SK-N-SH treated with all-trans-retinoic acid at 6 μM for 48 hours (cell line): Measurements from ENCODE around the gene PLIN1.

Experiments used
- ARNTL ChIP-seq: fragments of 450-650 bp; formaldehyde crosslinking; IDR thresholded peaks from 2 replicates; pipeline ENCODE4 v1.5.0; 2020; ENCODE audit warnings: low read depth, mild to moderate bottlenecking, moderate library complexity, borderline replicate concordance
- CSRNP3 ChIP-seq: fragments of 250-450 bp; sonication (Bioruptor Pico); IDR thresholded peaks from 2 replicates; pipeline ENCODE4 v1.5.1; 2021; ENCODE audit warnings: mild to moderate bottlenecking, moderate library complexity
- GLIS3 ChIP-seq: fragments of 250-450 bp; sonication (Bioruptor Pico); IDR thresholded peaks from 2 replicates; pipeline ENCODE4 v1.5.0; 2020; ENCODE audit warnings: mild to moderate bottlenecking, moderate library complexity
- ISL1 ChIP-seq: fragments of 250-450 bp; sonication (Bioruptor Pico); IDR thresholded peaks from 2 replicates; pipeline ENCODE4 v2.1.2; 2022; ENCODE audit warnings: mild to moderate bottlenecking, moderate library complexity
- OSR1 ChIP-seq: fragments of 250-450 bp; sonication (Bioruptor Pico); IDR thresholded peaks from 2 replicates; pipeline ENCODE4 v1.8.0; 2022; ENCODE audit warnings: moderate library complexity, mild to moderate bottlenecking, inconsistent platforms
- PATZ1 ChIP-seq: fragments of 250-450 bp; sonication (Bioruptor Pico); IDR thresholded peaks from 2 replicates; pipeline ENCODE4 v1.8.0; 2020; ENCODE audit warnings: mild to moderate bottlenecking, moderate library complexity, borderline replicate concordance
- PPARA ChIP-seq: fragments of 250-450 bp; sonication (Bioruptor Pico); IDR thresholded peaks from 2 replicates; pipeline ENCODE4 v1.5.0; 2020; ENCODE audit warnings: mild to moderate bottlenecking, borderline replicate concordance
- SNAI2 ChIP-seq: fragments of 250-450 bp; sonication (Bioruptor Pico); IDR thresholded peaks from 2 replicates; pipeline ENCODE4 v1.5.0; 2020; ENCODE audit warnings: mild to moderate bottlenecking, moderate library complexity
- TOX ChIP-seq: fragments of 250-450 bp; sonication (Bioruptor Pico); IDR thresholded peaks from 2 replicates; pipeline ENCODE4 v1.8.0; 2021; ENCODE audit warnings: mild to moderate bottlenecking, moderate library complexity, borderline replicate concordance
- TSHZ2 ChIP-seq: fragments of 250-450 bp; sonication (Bioruptor Pico); IDR thresholded peaks from 2 replicates; pipeline ENCODE4 v1.5.0; 2020; ENCODE audit warnings: mild to moderate bottlenecking, moderate library complexity
- ZFP3 ChIP-seq: fragments of 250-450 bp; sonication (Bioruptor Pico); IDR thresholded peaks from 2 replicates; pipeline ENCODE4 v1.5.0; 2020; ENCODE audit warnings: mild to moderate bottlenecking, moderate library complexity
- ZFP30 ChIP-seq: fragments of 450-650 bp; formaldehyde crosslinking; IDR thresholded peaks from 2 replicates; pipeline ENCODE4 v1.5.0; 2022; ENCODE audit warnings: mild to moderate bottlenecking, moderate library complexity
- ZNF70 ChIP-seq: fragments of 450-650 bp; formaldehyde crosslinking; IDR thresholded peaks from 2 replicates; pipeline ENCODE4 v1.5.0; 2020; ENCODE audit warnings: mild to moderate bottlenecking, moderate library complexity
- ZNF8 ChIP-seq: fragments of 450-650 bp; formaldehyde crosslinking; IDR thresholded peaks from 2 replicates; pipeline ENCODE4 v1.5.0; 2020; ENCODE audit warnings: mild to moderate bottlenecking, moderate library complexity

GRCh38 chr15:89633585-89633984 is 45.6 kb downstream of the PLIN1 start:
- TF ChIP-seq PPARA (CRISPR knock-in tag) (no peak), PATZ1 (CRISPR knock-in tag) (no peak), OSR1 (CRISPR knock-in tag) (no peak), ISL1 (CRISPR knock-in tag) (no peak), GLIS3 (no peak), CSRNP3 (CRISPR knock-in tag) (no peak), TSHZ2 (no peak), ZFP3 (no peak), ZNF70 (no peak), SNAI2 (CRISPR knock-in tag) (no peak), ARNTL (CRISPR knock-in tag) (no peak), ZFP30 (no peak), ZNF8 (CRISPR knock-in tag) (no peak), TOX (no peak)
